Left lung (tissue), 10 donors: ENCODE results near the gene DNM3. TPM values are rescaled to one million over a fixed set of nuclear protein-coding genes. Genes with fewer than 3 reads are reported as not detected.

Source experiments
- ATAC-seq: fragments of 200-7000 bp; cut with Tn5 transposase; one replicate; pipeline ENCODE4 v1.9.1; 2020; ENCODE audit warnings: moderate library complexity
- DNase-seq, 4 donors: peaks; one replicate each; pipeline ENCODE4 v3.0.0-alpha.2; 2013 to 2020
- H3K27ac ChIP-seq, 2 donors: fragments of 200-600 bp; sonication (generic) in 1 of 2; one replicate each; pipeline versions ENCODE4 v1.5.0 to v1.8.0; 2020 to 2021
- H3K27me3 ChIP-seq, 2 donors: fragments of 200-600 bp; sonication (generic) in 1 of 2; one replicate each; pipeline versions ENCODE4 v1.5.0 to v1.8.0; 2020 to 2021
- H3K36me3 ChIP-seq, 2 donors: fragments of 200-600 bp; sonication (generic) in 1 of 2; one replicate each; pipeline versions ENCODE4 v1.5.0 to v1.8.0; 2020 to 2021
- H3K4me1 ChIP-seq, 2 donors: fragments of 200-600 bp; one replicate each; pipeline ENCODE4 v1.8.0; 2021
- H3K4me3 ChIP-seq, 2 donors: fragments of 200-600 bp; sonication (generic) in 1 of 2; one replicate each; pipeline versions ENCODE4 v1.5.0 to v1.8.0; 2020 to 2021; ENCODE audit warnings: mild to moderate bottlenecking in 1 of 2
- H3K9me3 ChIP-seq, 2 donors: fragments of 200-600 bp; sonication (generic) in 1 of 2; one replicate each; pipeline versions ENCODE4 v1.5.0 to v1.8.0; 2020 to 2021
- intact Hi-C, 2 donors: fragments of 100-400 bp; cut with DNase I; formaldehyde crosslinking; loops; one replicate each; pipeline versions ENCODE4 v1.11.2 to v1.14.2; 2022
- polyA plus RNA-seq, 6 donors: library from polyadenylated mRNA; unstranded; fragments of 120-200 nt; gene quantifications; one replicate each; pipeline ENCODE4 v1.2.1, GENCODE V29; 2013; ENCODE audit not compliant: insufficient read length in 6 of 6
- total RNA-seq, 2 donors: library from RNA; stranded (reverse); fragmentation: NEBNext Ultra II Directional; extraction: Animal tissue kit (Norgen Biotek cat#: 25700); gene quantifications; one replicate each; pipeline ENCODE4 v1.2.1, GENCODE V29; 2021
- TF ChIP-seq, protein P1 (sequence below), 2 donors: fragments of 200-600 bp; sonication (generic) in 1 of 2; IDR thresholded peaks; one replicate each; pipeline versions ENCODE4 v1.5.0 to v1.8.0; 2021; ENCODE audit warnings: antibody characterized with exemption in 2 of 2
- donor health status: DM: no; HTN: yes; CAD: no.
- donor health status: DM: no; HTN: no; CAD: no.

Gene DNM3
- total and polyA plus RNA-seq, 8 donors: 5.2 to 7.7 (median 6.3) TPM

DNA sequence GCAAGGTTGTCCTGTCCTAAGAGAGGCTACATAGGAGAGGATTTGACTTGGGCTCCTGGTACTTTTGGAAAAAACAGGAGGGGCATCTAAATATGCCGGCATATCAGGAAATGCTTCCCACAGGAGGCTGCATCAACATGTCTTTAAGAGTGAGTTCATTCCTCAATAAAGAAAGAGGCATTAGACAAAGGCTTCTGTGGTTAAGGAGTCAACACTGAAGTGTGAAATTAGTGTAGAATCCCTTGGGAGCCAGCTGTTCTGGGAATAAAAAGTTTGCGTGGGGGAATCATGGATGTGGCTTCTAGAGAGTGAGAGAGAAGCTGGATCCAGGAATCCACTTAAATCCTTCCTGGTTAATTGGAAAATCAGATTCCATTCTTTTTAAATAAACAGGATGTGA, 69.5 kb downstream of the DNM3 start:
- Histone ChIP-seq H3K9me3 (no peaks in the 10 kb centered on the region), H3K27me3 (no peaks in the 10 kb centered on the region), H3K4me1 (peaks cover 0 to 14% of the 10 kb centered on the region in 2 donors), H3K27ac (no peak overlapping the region), H3K36me3 (no peaks in the 10 kb centered on the region), H3K4me3 (no peak overlapping the region)
- intact Hi-C loops: no loop called here
- no peak for ATAC-seq
- no peak for DNase-seq
- TF ChIP-seq, protein P1, sequence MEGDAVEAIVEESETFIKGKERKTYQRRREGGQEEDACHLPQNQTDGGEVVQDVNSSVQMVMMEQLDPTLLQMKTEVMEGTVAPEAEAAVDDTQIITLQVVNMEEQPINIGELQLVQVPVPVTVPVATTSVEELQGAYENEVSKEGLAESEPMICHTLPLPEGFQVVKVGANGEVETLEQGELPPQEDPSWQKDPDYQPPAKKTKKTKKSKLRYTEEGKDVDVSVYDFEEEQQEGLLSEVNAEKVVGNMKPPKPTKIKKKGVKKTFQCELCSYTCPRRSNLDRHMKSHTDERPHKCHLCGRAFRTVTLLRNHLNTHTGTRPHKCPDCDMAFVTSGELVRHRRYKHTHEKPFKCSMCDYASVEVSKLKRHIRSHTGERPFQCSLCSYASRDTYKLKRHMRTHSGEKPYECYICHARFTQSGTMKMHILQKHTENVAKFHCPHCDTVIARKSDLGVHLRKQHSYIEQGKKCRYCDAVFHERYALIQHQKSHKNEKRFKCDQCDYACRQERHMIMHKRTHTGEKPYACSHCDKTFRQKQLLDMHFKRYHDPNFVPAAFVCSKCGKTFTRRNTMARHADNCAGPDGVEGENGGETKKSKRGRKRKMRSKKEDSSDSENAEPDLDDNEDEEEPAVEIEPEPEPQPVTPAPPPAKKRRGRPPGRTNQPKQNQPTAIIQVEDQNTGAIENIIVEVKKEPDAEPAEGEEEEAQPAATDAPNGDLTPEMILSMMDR (IDR thresholded peaks at IDR 0.05): no peak

DNA sequence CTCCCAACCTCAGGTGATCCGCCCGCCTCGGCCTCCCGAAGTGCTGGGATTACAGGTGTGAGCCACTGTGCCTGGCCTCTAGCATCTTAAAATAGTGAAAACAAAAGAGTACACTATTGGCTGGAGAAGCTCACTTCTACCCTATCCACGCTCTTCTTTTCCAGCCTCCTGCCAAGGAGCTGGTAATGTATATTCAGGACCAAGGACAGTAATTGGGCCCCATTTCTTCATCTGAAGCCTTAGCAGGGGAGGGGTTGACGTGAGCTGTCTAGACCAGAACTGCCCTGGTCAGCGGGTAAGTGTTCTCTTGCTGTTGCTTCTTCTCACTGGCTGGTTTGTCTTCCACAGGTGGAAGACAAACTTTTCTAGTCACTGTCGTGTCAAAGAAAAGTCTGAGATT, 70.2 kb downstream of the DNM3 start:
- Histone ChIP-seq H3K4me3 (no peak overlapping the region), H3K9me3 (no peaks in the 10 kb centered on the region), H3K4me1 (peaks cover 0 to 14% of the 10 kb centered on the region in 2 donors), H3K36me3 (no peaks in the 10 kb centered on the region), H3K27me3 (no peaks in the 10 kb centered on the region), H3K27ac (no peak overlapping the region)
- TF ChIP-seq, protein P1 (IDR thresholded peaks at IDR 0.05): no peak
- intact Hi-C loops: no loop called here
- no peak for DNase-seq
- no peak for ATAC-seq

DNA sequence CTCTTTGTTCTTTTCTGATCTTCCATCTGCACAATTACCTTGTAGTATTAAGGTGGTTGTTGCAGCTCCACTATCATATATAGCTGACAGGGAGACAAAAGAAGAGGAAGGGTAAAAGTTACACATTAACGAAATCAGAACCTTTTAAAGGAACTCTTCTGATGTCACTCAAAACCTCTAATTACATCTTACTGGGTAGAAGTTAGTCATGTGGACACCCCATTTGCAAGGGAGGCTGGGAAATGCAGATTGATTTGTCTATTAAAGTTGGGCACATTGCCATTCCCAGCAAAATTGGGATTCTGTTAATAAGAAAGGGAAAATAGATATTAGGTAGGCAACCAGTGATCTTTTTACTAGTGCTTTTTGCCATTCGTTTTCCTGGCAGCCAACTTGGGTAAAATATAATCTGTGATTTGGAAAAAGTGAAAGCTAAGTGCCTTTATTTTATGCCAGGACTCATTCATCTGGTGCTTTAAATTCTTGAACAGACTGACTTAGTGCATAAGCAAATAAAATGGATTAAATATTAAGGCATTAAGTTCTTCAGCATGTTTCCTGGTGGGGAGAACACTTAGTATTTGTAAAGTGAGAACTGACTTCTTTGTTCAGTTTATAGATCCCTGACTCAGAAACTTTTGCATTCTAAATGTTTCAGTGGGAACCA, 71.3 kb downstream of the DNM3 start:
- Histone ChIP-seq H3K4me1 (peaks cover 0 to 14% of the 10 kb centered on the region in 2 donors), H3K27ac (peak overlapping the region; percentile 45 to 58), H3K36me3 (no peaks in the 10 kb centered on the region), H3K9me3 (no peaks in the 10 kb centered on the region), H3K4me3 (no peak overlapping the region), H3K27me3 (no peaks in the 10 kb centered on the region)
- ATAC-seq (peak; percentile 80), DNase-seq (no peak)
- TF ChIP-seq, protein P1 (IDR thresholded peaks at IDR 0.05): no peak
- intact Hi-C loops: no loop called here

DNA sequence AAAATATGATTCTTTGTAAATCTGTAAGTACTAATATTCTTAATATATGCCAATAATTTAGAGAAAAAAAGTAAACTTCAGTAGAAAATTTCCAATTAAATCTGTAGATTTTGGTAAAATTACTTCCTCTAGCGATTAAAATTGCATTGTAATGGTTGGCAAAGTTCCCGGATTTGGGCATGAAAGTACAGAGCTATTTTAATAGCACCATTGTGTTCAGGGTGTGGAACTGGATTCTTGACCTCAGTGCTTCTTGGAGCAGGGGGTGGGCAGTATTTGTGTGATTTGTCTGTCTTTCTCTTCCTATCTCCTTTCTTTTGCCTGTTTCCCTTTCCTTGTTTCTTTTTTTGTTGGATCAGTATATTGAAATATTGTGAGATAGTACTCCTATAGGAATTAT, 72.1 kb downstream of the DNM3 start:
- Histone ChIP-seq H3K36me3 (no peaks in the 10 kb centered on the region), H3K4me3 (no peak overlapping the region), H3K27ac (peak overlapping the region; percentile 45 to 58), H3K9me3 (no peaks in the 10 kb centered on the region), H3K4me1 (peaks cover 0 to 14% of the 10 kb centered on the region in 2 donors), H3K27me3 (no peaks in the 10 kb centered on the region)
- intact Hi-C loops: no loop called here
- TF ChIP-seq, protein P1 (IDR thresholded peaks at IDR 0.05): no peak
- peak; percentile 84 for ATAC-seq
- DNase-seq: peak in 1 of 4 donors; percentile 33

DNA sequence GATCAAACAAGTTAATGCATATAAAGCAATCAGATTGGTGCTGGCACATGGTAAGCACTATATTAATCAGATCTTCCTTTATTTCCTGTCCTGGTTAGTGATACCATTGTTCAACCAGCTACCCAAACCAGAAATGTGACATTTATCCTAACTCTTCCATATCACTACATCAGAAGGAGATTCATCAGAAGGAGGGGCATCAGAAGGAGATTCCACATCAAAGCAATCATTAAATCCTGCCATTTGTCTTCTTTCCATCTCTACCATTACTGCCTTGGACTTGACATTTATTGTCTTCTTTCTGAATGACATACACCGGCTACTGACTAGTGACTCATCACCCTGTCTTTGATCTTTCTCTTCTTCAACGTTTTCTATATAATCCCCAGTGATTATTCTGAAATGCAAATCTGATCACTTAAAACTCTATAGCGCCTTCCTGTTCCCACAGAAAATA, 75.0 kb downstream of the DNM3 start:
- Histone ChIP-seq H3K4me1 (peaks cover 0 to 14% of the 10 kb centered on the region in 2 donors), H3K27me3 (no peaks in the 10 kb centered on the region), H3K9me3 (no peaks in the 10 kb centered on the region), H3K4me3 (no peak overlapping the region), H3K36me3 (no peaks in the 10 kb centered on the region), H3K27ac (no peak overlapping the region)
- intact Hi-C loops: no loop called here
- no peak for ATAC-seq
- TF ChIP-seq, protein P1 (IDR thresholded peaks at IDR 0.05): no peak
- DNase-seq: no peak
